Ishikawa (cell line): ENCODE data around the gene FLOT1.

Experiments used
- CEBPB ChIP-seq: IDR thresholded peaks from 2 replicates; pipeline ENCODE4 v1.6.1; 2012
- CREB1 ChIP-seq: IDR thresholded peaks from 2 replicates; pipeline ENCODE4 v1.6.1; 2012; ENCODE audit warnings: low read depth
- EGR1 ChIP-seq: IDR thresholded peaks from 2 replicates; pipeline ENCODE4 v1.6.1; 2012
- EP300 ChIP-seq: IDR thresholded peaks from 2 replicates; pipeline ENCODE4 v1.6.1; 2012; ENCODE audit warnings: borderline replicate concordance
- FOXM1 ChIP-seq: IDR thresholded peaks from 2 replicates; pipeline ENCODE4 v1.6.1; 2012; ENCODE audit warnings: low read depth, borderline replicate concordance
- MAX ChIP-seq: IDR thresholded peaks from 2 replicates; pipeline ENCODE4 v1.6.1; 2012
- NFIC ChIP-seq: IDR thresholded peaks from 2 replicates; pipeline ENCODE4 v1.6.1; 2012
- RAD21 ChIP-seq: IDR thresholded peaks from 2 replicates; pipeline ENCODE4 v1.6.1; 2012; ENCODE audit warnings: low read depth
- REST ChIP-seq: IDR thresholded peaks from 2 replicates; pipeline ENCODE4 v1.6.1; 2012; ENCODE audit warnings: low read depth, mild to moderate bottlenecking
- TAF1 ChIP-seq: IDR thresholded peaks from 2 replicates; pipeline ENCODE4 v1.6.1; 2012; ENCODE audit warnings: low read depth, mild to moderate bottlenecking
- TCF12 ChIP-seq: IDR thresholded peaks from 2 replicates; pipeline ENCODE4 v1.6.1; 2012; ENCODE audit warnings: low read depth
- TEAD4 ChIP-seq: IDR thresholded peaks from 2 replicates; pipeline ENCODE4 v1.6.1; 2012
- USF1 ChIP-seq: IDR thresholded peaks from 2 replicates; pipeline ENCODE4 v1.6.1; 2012
- YY1 ChIP-seq: IDR thresholded peaks from 2 replicates; pipeline ENCODE4 v1.6.1; 2012; ENCODE audit warnings: low read depth
- ZBTB7A ChIP-seq: IDR thresholded peaks from 2 replicates; pipeline ENCODE4 v1.6.1; 2012; ENCODE audit warnings: low read depth

Gene FLOT1

GRCh38 chr6:30714263-30714662 lies 28.2 kb downstream of the FLOT1 start:
- TF ChIP-seq USF1 (no peak), ZBTB7A (no peak), REST (no peak), CREB1 (no peak), MAX (no peak), CEBPB (no peak), YY1 (no peak), TCF12 (no peak), EP300 (no peak), TAF1 (no peak), TEAD4 (no peak), NFIC (no peak), FOXM1 (no peak), EGR1 (no peak), RAD21 (no peak)

GRCh38 chr6:30712441-30712945 lies 30.0 kb downstream of the FLOT1 start:
- TF ChIP-seq ZBTB7A (no peak), NFIC (no peak), USF1 (no peak), CREB1 (no peak), TAF1 (no peak), REST (no peak), RAD21 (no peak), EGR1 (no peak), TEAD4 (no peak), FOXM1 (no peak), YY1 (no peak), MAX (no peak), CEBPB (no peak), TCF12 (no peak), EP300 (no peak)

- TF ChIP-seq RAD21 = no peak
- TF ChIP-seq YY1 = no peak
- no peak for TF ChIP-seq USF1
- no peak for TF ChIP-seq NFIC
- no peak for TF ChIP-seq TCF12
- TF ChIP-seq EGR1 = no peak
- TF ChIP-seq MAX = no peak
- no peak for TF ChIP-seq CEBPB
- TF ChIP-seq TEAD4 = no peak
- no peak for TF ChIP-seq CREB1
- no peak for TF ChIP-seq EP300
- no peak for TF ChIP-seq REST
- TF ChIP-seq FOXM1 = no peak
- no peak for TF ChIP-seq TAF1
- no peak for TF ChIP-seq ZBTB7A
These were observed 30.6 kb downstream of the FLOT1 start for GRCh38 chr6:30711758-30712380.
